Measurements from ENCODE around the gene FKBP5.

DNA sequence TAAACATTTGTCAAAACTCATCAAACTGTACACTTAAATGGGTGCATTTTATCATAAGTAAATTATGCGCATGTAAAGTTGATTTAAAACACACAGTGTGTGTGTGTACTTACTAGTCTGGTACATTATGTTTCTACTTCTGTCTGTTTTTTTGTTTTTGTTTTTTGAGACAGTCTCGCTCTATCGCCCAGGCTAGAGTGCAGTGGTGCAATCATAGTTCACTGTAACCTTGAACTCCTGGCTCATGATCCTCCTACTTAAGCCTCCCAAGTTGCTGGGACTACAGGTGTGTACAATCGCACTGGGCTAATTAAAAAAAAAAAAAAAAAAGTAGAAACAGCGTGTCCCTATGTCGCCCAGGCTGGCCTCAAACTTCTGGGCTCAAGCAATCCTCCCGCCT is 23.0 kb upstream of the FKBP5 start:
- no peak for TF ChIP-seq POLR2A (IDR thresholded peaks at IDR 0.05; ENCODE audit: low read length)
- no peak for TF ChIP-seq GATA1 (IDR thresholded peaks at IDR 0.05; ENCODE audit: low read depth, low read length)
